Panc1 (cell line): ENCODE results near the gene TLE7. TPM values are rescaled to one million over a fixed set of nuclear protein-coding genes. Genes with fewer than 3 reads are reported as not detected.

Experiments used
- ATAC-seq: fragments of 200-7000 bp; cut with Tn5 transposase; 2 replicates; pipeline ENCODE4 v1.9.1; 2020; ENCODE audit warnings: mild to moderate bottlenecking, moderate library complexity
- BruUV-seq: library from RNA; stranded (reverse); fragments of 400-500 nt; replicated peaks from 2 replicates; lab custom pipeline; 2021; lab: Mats Ljungman, UMichigan
- CTCF ChIA-PET: fragments of 300-600 bp; sonication (Branson Sonifier 250); formaldehyde crosslinking; loops from one replicate; lab custom pipeline; 2022; ENCODE audit warnings: antibody characterized with exemption; lab: Charles Lee
- POLR2A ChIA-PET: fragments of 300-600 bp; sonication (Branson Sonifier 250); formaldehyde crosslinking; loops from one replicate; lab custom pipeline; 2022; ENCODE audit warnings: antibody characterized with exemption; lab: Charles Lee
- DNase-seq: peaks from one replicate; pipeline ENCODE4 v3.0.0-alpha.2; 2010; ENCODE audit warnings: low read depth, low spot score
- H3K27ac ChIP-seq: 2 replicates; pipeline ENCODE4 v1.5.1; 2011; ENCODE audit warnings: mild to moderate bottlenecking, low read length, inconsistent platforms
- H3K27me3 ChIP-seq: fragments of 200-500 bp; sonication (Bioruptor generic); 2 replicates; pipeline ENCODE4 v1.6.0; 2014; ENCODE audit warnings: low read length, inconsistent platforms; ENCODE audit not compliant: control insufficient read depth, insufficient read depth
- H3K36me3 ChIP-seq: fragments of 200-500 bp; sonication (Bioruptor generic); 2 replicates; pipeline ENCODE4 v1.5.1; 2014; ENCODE audit warnings: inconsistent platforms, mild to moderate bottlenecking, low read length, moderate library complexity; ENCODE audit not compliant: control insufficient read depth, insufficient read depth
- H3K4me1 ChIP-seq: 2 replicates; pipeline ENCODE4 v1.5.1; 2011; ENCODE audit warnings: inconsistent platforms, mild to moderate bottlenecking, low read length, moderate library complexity; ENCODE audit not compliant: control insufficient read depth, insufficient read depth
- H3K4me3 ChIP-seq, 2 experiments: 2 replicates each; pipeline ENCODE4 v1.5.1; 2011 to 2012; ENCODE audit warnings: low read depth in 2 of 2, low read length in 2 of 2, mild to moderate bottlenecking in 2 of 2, inconsistent platforms in 1 of 2, moderate library complexity in 1 of 2
- H3K9me3 ChIP-seq: fragments of 200-500 bp; sonication (Bioruptor generic); 2 replicates; pipeline ENCODE4 v1.5.1; 2014; ENCODE audit warnings: low read depth, mild to moderate bottlenecking, inconsistent platforms, low read length, moderate library complexity; ENCODE audit not compliant: control insufficient read depth, insufficient read depth
- POLR2AphosphoS5 ChIP-seq: IDR thresholded peaks from 2 replicates; pipeline ENCODE4 v1.6.1; 2012; ENCODE audit warnings: mild to moderate bottlenecking, low read depth, low read length, moderate library complexity
- REST ChIP-seq, 2 experiments: IDR thresholded peaks; 2 replicates each; pipeline ENCODE4 v1.6.1; 2011 to 2012; ENCODE audit warnings: low read depth in 2 of 2, control low read depth in 1 of 2, low read length in 1 of 2, mild to moderate bottlenecking in 1 of 2, moderate library complexity in 1 of 2; ENCODE audit not compliant: insufficient read depth in 1 of 2
- SIN3A ChIP-seq: IDR thresholded peaks from 2 replicates; pipeline ENCODE4 v1.6.1; 2012; ENCODE audit warnings: low read depth, mild to moderate bottlenecking, low read length, moderate library complexity, borderline replicate concordance; ENCODE audit not compliant: insufficient read depth
- TCF7L2 ChIP-seq: IDR thresholded peaks from 2 replicates; pipeline ENCODE4 v1.6.1; 2011; ENCODE audit warnings: mild to moderate bottlenecking, low read depth, low read length, inconsistent platforms
- in situ Hi-C: cut with HindIII; loops from 2 replicates; pipeline ENCODE4 v1.10.0; 2016; ENCODE audit warnings: low sequenced_read_pairs, low pct_unique_long_range_greater_than_20kb
- intact Hi-C: fragments of 100-400 bp; cut with micrococcal nuclease; formaldehyde crosslinking; loops from one replicate; pipeline ENCODE4 v1.10.0; 2022; ENCODE audit not compliant: unreplicated experiment
- total RNA-seq: library from RNA; stranded (reverse); gene quantifications from one replicate; pipeline ENCODE4 v1.2.1, GENCODE V29; 2021; ENCODE audit not compliant: unreplicated experiment
- TF ChIP-seq, protein P1 (sequence below): fragments of 450-650 bp; IDR thresholded peaks from 2 replicates; pipeline ENCODE4 v1.5.1; 2017; ENCODE audit warnings: mild to moderate bottlenecking

The TLE7 gene
- total RNA-seq, 1 experiment from 2014 or later, result not detected

DNA sequence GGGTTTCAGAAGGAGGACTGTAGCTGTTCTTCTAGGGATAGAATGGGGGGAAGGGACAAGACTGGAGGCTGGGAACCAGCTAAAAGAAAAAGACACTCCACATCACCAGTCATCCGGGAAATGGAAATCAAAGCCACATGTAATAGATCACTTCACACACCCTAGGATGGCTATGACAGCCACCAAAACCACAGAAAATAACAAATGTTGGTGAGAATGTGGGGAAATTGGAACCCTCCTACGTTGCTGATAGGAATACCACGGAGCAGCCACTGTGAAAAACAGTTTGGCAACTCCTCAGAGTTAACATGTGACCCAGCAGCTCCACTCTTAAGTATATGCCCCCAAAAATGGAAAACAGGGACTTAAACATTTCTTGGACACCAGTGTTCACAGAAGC is 2.3 kb downstream of the TLE7 start:
- BruUV-seq, result no TSS peak

GRCh38 chr16:71436473-71436872 is 5.4 kb downstream of the TLE7 start:
- ATAC-seq (no peak), DNase-seq (no peak)
- no peaks in the 10 kb centered on the region for H3K9me3 ChIP-seq
- no peak overlapping the region for H3K27ac ChIP-seq
- no peaks in the 10 kb centered on the region for H3K36me3 ChIP-seq
- H3K27me3 ChIP-seq, result no peaks in the 10 kb centered on the region
- no TSS peak for BruUV-seq
- ChIA-PET POLR2A (no interaction called here), CTCF (no interaction called here)
- intact Hi-C loops, result no loop called here
- in situ Hi-C loops, result no loop called here
- H3K4me3 ChIP-seq, result no peak overlapping the region
- no peaks in the 10 kb centered on the region for H3K4me1 ChIP-seq
- no peak for TF ChIP-seq POLR2AphosphoS5
- no peak for TF ChIP-seq TCF7L2
- TF ChIP-seq REST (IDR thresholded peaks at IDR 0.05; ENCODE audit: insufficient read depth in 1 of 2, low read depth in 2 of 2, low read length in 1 of 2), result no peak
- TF ChIP-seq, protein P1, sequence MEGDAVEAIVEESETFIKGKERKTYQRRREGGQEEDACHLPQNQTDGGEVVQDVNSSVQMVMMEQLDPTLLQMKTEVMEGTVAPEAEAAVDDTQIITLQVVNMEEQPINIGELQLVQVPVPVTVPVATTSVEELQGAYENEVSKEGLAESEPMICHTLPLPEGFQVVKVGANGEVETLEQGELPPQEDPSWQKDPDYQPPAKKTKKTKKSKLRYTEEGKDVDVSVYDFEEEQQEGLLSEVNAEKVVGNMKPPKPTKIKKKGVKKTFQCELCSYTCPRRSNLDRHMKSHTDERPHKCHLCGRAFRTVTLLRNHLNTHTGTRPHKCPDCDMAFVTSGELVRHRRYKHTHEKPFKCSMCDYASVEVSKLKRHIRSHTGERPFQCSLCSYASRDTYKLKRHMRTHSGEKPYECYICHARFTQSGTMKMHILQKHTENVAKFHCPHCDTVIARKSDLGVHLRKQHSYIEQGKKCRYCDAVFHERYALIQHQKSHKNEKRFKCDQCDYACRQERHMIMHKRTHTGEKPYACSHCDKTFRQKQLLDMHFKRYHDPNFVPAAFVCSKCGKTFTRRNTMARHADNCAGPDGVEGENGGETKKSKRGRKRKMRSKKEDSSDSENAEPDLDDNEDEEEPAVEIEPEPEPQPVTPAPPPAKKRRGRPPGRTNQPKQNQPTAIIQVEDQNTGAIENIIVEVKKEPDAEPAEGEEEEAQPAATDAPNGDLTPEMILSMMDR, result no peak
- TF ChIP-seq SIN3A, result no peak

More for the DNA sequence above, 2.3 kb downstream of the TLE7 start:
- no peak overlapping the region for H3K4me3 ChIP-seq
- POLR2A ChIA-PET, result no interaction called here
- ATAC-seq (no peak), DNase-seq (no peak)
- H3K4me1 ChIP-seq, result no peaks in the 10 kb centered on the region
- no peak overlapping the region for H3K27ac ChIP-seq
- H3K9me3 ChIP-seq, result no peaks in the 10 kb centered on the region
- no peaks in the 10 kb centered on the region for H3K36me3 ChIP-seq
- in situ Hi-C loops (no loop called here), intact Hi-C loops (no loop called here)
- TF ChIP-seq REST (IDR thresholded peaks at IDR 0.05; ENCODE audit: insufficient read depth in 1 of 2, low read depth in 2 of 2, low read length in 1 of 2) (no peak), TCF7L2 (no peak), SIN3A (no peak), POLR2AphosphoS5 (no peak)
- TF ChIP-seq, protein P1, result no peak
- no peaks in the 10 kb centered on the region for H3K27me3 ChIP-seq
- CTCF ChIA-PET, result interaction anchor here (0.7 kb wide), 1 partner anchor 92 kb away, joined by 3 read pairs; no protein-coding TSS in a partner anchor
